H4 (cell line): Measurements from ENCODE around the gene HDGFL2. TPM values are rescaled to one million over a fixed set of nuclear protein-coding genes. Genes with fewer than 3 reads are reported as not detected.

Experiments
- DNase-seq: peaks from one replicate; pipeline ENCODE4 v3.0.0-alpha.2; 2015; ENCODE audit warnings: low spot score
- total RNA-seq: library from RNA; depleted of rRNA; stranded (reverse); fragments of >200 nt; shearing (Covaris generic); gene quantifications from 2 replicates; pipeline ENCODE4 v1.2.3, GENCODE V29; 2014; rRNA removed

Gene HDGFL2
- total RNA-seq = 22.0 and 34.2 TPM in 2 replicates

- DNase-seq = no peak
These were observed at the start of gene HDGFL2 for GRCh38 chr19:4472174-4472974. Gene HDGFL2 (plus strand): TSS chr19:4472297. CDS start chr19:4472351, 54 bp downstream.

GRCh38 chr19:4423416-4424126 is 48.5 kb upstream of the HDGFL2 start:
- DNase-seq = no peak

GRCh38 chr19:4425537-4425936 is 46.6 kb upstream of the HDGFL2 start:
- no peak for DNase-seq

GRCh38 chr19:4428326-4428975 is 43.6 kb upstream of the HDGFL2 start:
- DNase-seq = no peak

- DNase-seq = no peak
These were observed 42.8 kb upstream of the HDGFL2 start for GRCh38 chr19:4429256-4429655.

GRCh38 chr19:4429771-4430171 is 42.3 kb upstream of the HDGFL2 start:
- DNase-seq = no peak

- DNase-seq = no peak
These were observed 41.3 kb upstream of the HDGFL2 start for GRCh38 chr19:4430760-4431159.

GRCh38 chr19:4431296-4431695 is 40.8 kb upstream of the HDGFL2 start:
- no peak for DNase-seq

- DNase-seq = no peak
These were observed 40.1 kb upstream of the HDGFL2 start for GRCh38 chr19:4431808-4432674.

- no peak for DNase-seq
These were observed 39.1 kb upstream of the HDGFL2 start for GRCh38 chr19:4432918-4433506.

- no peak for DNase-seq
These were observed 37.7 kb upstream of the HDGFL2 start for GRCh38 chr19:4434391-4434790.

- no peak for DNase-seq
These were observed 35.9 kb upstream of the HDGFL2 start for GRCh38 chr19:4436231-4436630.

GRCh38 chr19:4437103-4437502 is 35.0 kb upstream of the HDGFL2 start:
- DNase-seq = no peak

- no peak for DNase-seq
These were observed 32.9 kb upstream of the HDGFL2 start for GRCh38 chr19:4439243-4439642.

GRCh38 chr19:4441994-4442818 is 29.9 kb upstream of the HDGFL2 start:
- no peak for DNase-seq

- no peak for DNase-seq
These were observed 29.3 kb upstream of the HDGFL2 start for GRCh38 chr19:4442819-4443146.

GRCh38 chr19:4443188-4443587 is 28.9 kb upstream of the HDGFL2 start:
- no peak for DNase-seq

- no peak for DNase-seq
These were observed 27.9 kb upstream of the HDGFL2 start for GRCh38 chr19:4443966-4444764.
